ENCODE data around the gene ANKRD11.

ANKRD11 gene

GRCh38 chr16:89396156-89396555 is 94.2 kb downstream of the ANKRD11 start:
- Histone ChIP-seq H3K4me1 (ENCODE audit: low read length) (no peaks in the 10 kb centered on the region), H3F3A (ENCODE audit: insufficient read depth, low read length) (no peaks in the 10 kb centered on the region), H4K20me1 (ENCODE audit: insufficient read depth, low read length) (no peaks in the 10 kb centered on the region; the same call in none of the 2 replicates), H3K79me2 (ENCODE audit: low read length) (peaks cover 87% of the 10 kb centered on the region), H3K9ac (ENCODE audit: low read length) (no peak overlapping the region), H3K36me3 (replicated peaks; ENCODE audit: insufficient read depth, low read length) (no peaks in the 10 kb centered on the region), H3K27me3 (replicated peaks; ENCODE audit: insufficient read depth, low read length) (no peaks in the 10 kb centered on the region), H3K27ac (ENCODE audit: low read length) (no peak overlapping the region), H2AFZ (ENCODE audit: low read length) (no peak overlapping the region), H3K4me2 (ENCODE audit: low read depth, low read length) (no peak overlapping the region), H3K9me2 (replicated peaks; ENCODE audit: insufficient read depth, low read length) (no peaks in the 10 kb centered on the region), H3K9me3 (replicated peaks; ENCODE audit: insufficient read depth, low read length) (no peaks in the 10 kb centered on the region), H3K4me3 (ENCODE audit: low read length) (no peak overlapping the region)
- DNase-seq: no peak
- TF ChIP-seq EZH2phosphoT487 (IDR thresholded peaks at IDR 0.05; ENCODE audit: low read length) (no peak), CTCF (IDR thresholded peaks at IDR 0.05; ENCODE audit: low read length) (no peak), EZH2 (optimal IDR thresholded peaks at IDR 0.05; ENCODE audit: low read depth, low read length) (no peak)

GRCh38 chr16:89395150-89396142 is 94.9 kb downstream of the ANKRD11 start:
- no peaks in the 10 kb centered on the region for H3K9me3 ChIP-seq (replicated peaks; ENCODE audit: insufficient read depth, low read length)
- no peaks in the 10 kb centered on the region for H3F3A ChIP-seq (ENCODE audit: insufficient read depth, low read length)
- H3K4me1 ChIP-seq (ENCODE audit: low read length): no peaks in the 10 kb centered on the region
- TF ChIP-seq CTCF (IDR thresholded peaks at IDR 0.05; ENCODE audit: low read length) (no peak), EZH2phosphoT487 (IDR thresholded peaks at IDR 0.05; ENCODE audit: low read length) (no peak), EZH2 (optimal IDR thresholded peaks at IDR 0.05; ENCODE audit: low read depth, low read length) (no peak)
- no peaks in the 10 kb centered on the region for H3K9me2 ChIP-seq (replicated peaks; ENCODE audit: insufficient read depth, low read length)
- no peak overlapping the region for H3K27ac ChIP-seq (ENCODE audit: low read length)
- no peaks in the 10 kb centered on the region; the same call in none of the 2 replicates for H4K20me1 ChIP-seq (ENCODE audit: insufficient read depth, low read length)
- no peak overlapping the region for H3K9ac ChIP-seq (ENCODE audit: low read length)
- H3K36me3 ChIP-seq (replicated peaks; ENCODE audit: insufficient read depth, low read length): no peaks in the 10 kb centered on the region
- peaks cover 89% of the 10 kb centered on the region for H3K79me2 ChIP-seq (ENCODE audit: low read length)
- H3K27me3 ChIP-seq (replicated peaks; ENCODE audit: insufficient read depth, low read length): no peaks in the 10 kb centered on the region
- no peak overlapping the region for H3K4me3 ChIP-seq (ENCODE audit: low read length)
- H3K4me2 ChIP-seq (ENCODE audit: low read depth, low read length): no peak overlapping the region
- no peak overlapping the region for H2AFZ ChIP-seq (ENCODE audit: low read length)
- no peak for DNase-seq

GRCh38 chr16:89393738-89394406 is 96.5 kb downstream of the ANKRD11 start:
- Histone ChIP-seq H2AFZ (ENCODE audit: low read length) (no peak overlapping the region), H3K27ac (ENCODE audit: low read length) (no peak overlapping the region), H3K9ac (ENCODE audit: low read length) (no peak overlapping the region), H3K4me2 (ENCODE audit: low read depth, low read length) (no peak overlapping the region), H3K4me1 (ENCODE audit: low read length) (no peaks in the 10 kb centered on the region), H4K20me1 (ENCODE audit: insufficient read depth, low read length) (no peaks in the 10 kb centered on the region; the same call in none of the 2 replicates), H3K36me3 (replicated peaks; ENCODE audit: insufficient read depth, low read length) (no peaks in the 10 kb centered on the region), H3F3A (ENCODE audit: insufficient read depth, low read length) (no peaks in the 10 kb centered on the region), H3K9me2 (replicated peaks; ENCODE audit: insufficient read depth, low read length) (no peaks in the 10 kb centered on the region), H3K4me3 (ENCODE audit: low read length) (no peak overlapping the region), H3K79me2 (ENCODE audit: low read length) (peaks cover 90% of the 10 kb centered on the region), H3K9me3 (replicated peaks; ENCODE audit: insufficient read depth, low read length) (no peaks in the 10 kb centered on the region), H3K27me3 (replicated peaks; ENCODE audit: insufficient read depth, low read length) (no peaks in the 10 kb centered on the region)
- no peak for DNase-seq
- TF ChIP-seq CTCF (IDR thresholded peaks at IDR 0.05; ENCODE audit: low read length) (no peak), EZH2phosphoT487 (IDR thresholded peaks at IDR 0.05; ENCODE audit: low read length) (no peak), EZH2 (optimal IDR thresholded peaks at IDR 0.05; ENCODE audit: low read depth, low read length) (no peak)

Measured in MM.1S (cell line).